GM23248 (cell line): ENCODE results near the gene NCBP3. TPM values are rescaled to one million over a fixed set of nuclear protein-coding genes. Genes with fewer than 3 reads are reported as not detected.

ENCODE experiments used
- DNase-seq: peaks from one replicate; pipeline ENCODE4 v3.0.0-alpha.2; 2015
- H2AFZ ChIP-seq: fragments of 200-600 bp; sonication (generic); 2 replicates; pipeline ENCODE4 v1.6.1; 2016; ENCODE audit warnings: antibody characterized with exemption
- H3F3A ChIP-seq: fragments of 200-600 bp; sonication (generic); 2 replicates; pipeline ENCODE4 v1.6.1; 2016; ENCODE audit warnings: mild to moderate bottlenecking, antibody characterized with exemption, mixed run types; ENCODE audit not compliant: insufficient read depth
- H3K27ac ChIP-seq: fragments of 200-600 bp; sonication (generic); 2 replicates; pipeline ENCODE4 v1.5.1; 2016; ENCODE audit warnings: mild to moderate bottlenecking
- H3K27me3 ChIP-seq: fragments of 200-600 bp; sonication (generic); replicated peaks from 2 replicates; pipeline ENCODE4 v1.6.1; 2016; ENCODE audit warnings: mild to moderate bottlenecking; ENCODE audit not compliant: insufficient read depth
- H3K36me3 ChIP-seq: fragments of 200-600 bp; sonication (generic); 2 replicates; pipeline ENCODE4 v1.6.1; 2016; ENCODE audit warnings: low read depth, mild to moderate bottlenecking
- H3K4me1 ChIP-seq: fragments of 200-600 bp; sonication (generic); 2 replicates; pipeline ENCODE4 v1.6.1; 2016; ENCODE audit warnings: mild to moderate bottlenecking; ENCODE audit not compliant: insufficient read depth
- H3K4me2 ChIP-seq: fragments of 200-600 bp; sonication (generic); one replicate; pipeline ENCODE4 v1.6.1; 2016; ENCODE audit warnings: mild to moderate bottlenecking; ENCODE audit not compliant: unreplicated experiment
- H3K4me3 ChIP-seq: fragments of 200-600 bp; sonication (generic); 2 replicates; pipeline ENCODE4 v1.5.1; 2016; ENCODE audit warnings: mild to moderate bottlenecking
- H3K79me2 ChIP-seq: fragments of 200-600 bp; sonication (generic); 2 replicates; pipeline ENCODE4 v1.6.1; 2016; ENCODE audit warnings: mild to moderate bottlenecking; ENCODE audit not compliant: insufficient read depth
- H3K9ac ChIP-seq: fragments of 200-600 bp; sonication (generic); 2 replicates; pipeline ENCODE4 v1.6.1; 2016; ENCODE audit warnings: mild to moderate bottlenecking
- H3K9me2 ChIP-seq: fragments of 200-600 bp; sonication (generic); 2 replicates; pipeline ENCODE4 v1.6.1; 2016; ENCODE audit warnings: mixed run types, mild to moderate bottlenecking, moderate library complexity; ENCODE audit not compliant: insufficient read depth
- H3K9me3 ChIP-seq: fragments of 200-600 bp; sonication (generic); one replicate; pipeline ENCODE4 v1.6.1; 2017; ENCODE audit warnings: low read depth
- H4K20me1 ChIP-seq: fragments of 200-600 bp; sonication (generic); 2 replicates; pipeline ENCODE4 v1.6.0; 2016; ENCODE audit not compliant: insufficient read depth
- EZH2 ChIP-seq: fragments of 200-600 bp; sonication (generic); IDR thresholded peaks from 2 replicates; pipeline ENCODE4 v1.6.1; 2018; ENCODE audit warnings: antibody characterized with exemption, mild to moderate bottlenecking; ENCODE audit not compliant: insufficient read depth, poor library complexity, severe bottlenecking
- EZH2phosphoT487 ChIP-seq: fragments of 200-600 bp; sonication (generic); IDR thresholded peaks from 2 replicates; pipeline ENCODE4 v1.6.1; 2018; ENCODE audit warnings: antibody characterized with exemption, moderate library complexity, mild to moderate bottlenecking, low read depth; ENCODE audit not compliant: insufficient read depth
- WGBS, 2 experiments: methylation state at CpG; one replicate each; pipeline ENCODE4 v1.1.6; 2015 to 2017; ENCODE audit warnings: low lambda C conversion rate in 2 of 2, low coverage in 1 of 2; ENCODE audit errors: missing lambda C conversion rate in 2 of 2; 5-methylcytosine and 5-hydroxymethylcytosine counted together
- in situ Hi-C: fragments of 300-500 bp; cut with MboI; formaldehyde crosslinking; loops from 2 replicates; pipeline ENCODE4 v1.15.0; 2020
- polyA plus RNA-seq: library from polyadenylated mRNA; unstranded; fragments of >200 nt; fragmentation: Nextera tagmentation; extraction: Ambion mirVana; gene quantifications from 2 replicates; pipeline ENCODE4 v1.2.1, GENCODE V29; 2016
- total RNA-seq: library from RNA; depleted of rRNA; stranded (reverse); fragments of >200 nt; shearing (Covaris generic); gene quantifications from 2 replicates; pipeline ENCODE4 v1.2.3, GENCODE V29; 2014; rRNA removed

The NCBP3 gene
- total RNA-seq, result 16.6 and 25.3 TPM in 2 replicates
- polyA plus RNA-seq, result 19.6 and 20.1 TPM in 2 replicates

DNA sequence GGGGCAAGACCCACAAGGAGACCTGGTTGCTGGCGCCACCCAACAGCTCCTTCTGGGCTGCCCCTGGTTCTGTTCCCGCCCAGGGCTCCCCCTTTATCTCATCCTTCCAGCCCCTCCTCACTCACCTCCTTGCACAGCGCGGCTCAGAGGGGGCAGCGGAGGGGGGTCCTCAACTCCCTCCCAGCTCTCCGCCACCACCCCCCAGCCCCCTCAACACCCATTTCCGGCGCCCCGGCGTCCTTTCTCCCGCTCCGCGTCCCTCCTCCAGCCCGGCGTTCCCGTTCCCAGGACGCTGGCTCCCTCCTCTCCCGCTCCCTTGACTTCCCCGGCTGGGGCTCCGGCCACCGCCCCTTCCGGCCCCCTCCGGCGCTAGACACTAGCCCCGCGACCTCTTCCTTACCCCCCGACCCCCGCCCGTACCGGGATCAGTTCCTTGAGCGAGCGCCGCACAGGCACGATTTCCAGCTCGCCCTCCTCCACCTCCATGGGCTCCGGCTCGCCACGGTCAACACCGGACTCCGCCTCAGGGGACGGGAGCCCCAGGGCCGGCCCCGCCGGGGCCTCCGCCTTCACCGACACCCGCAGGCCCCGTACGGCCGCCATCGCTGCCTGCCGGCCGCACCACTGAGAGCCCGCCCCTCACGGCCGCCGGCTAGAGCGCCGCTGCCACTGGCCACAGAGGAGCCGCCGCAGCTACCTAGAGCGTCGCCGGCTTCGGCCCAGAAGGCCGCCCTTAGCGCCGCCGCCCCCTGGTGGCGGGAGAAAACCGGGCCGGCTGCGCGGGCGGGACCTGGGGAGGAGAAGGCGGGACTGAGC lies at the start of gene NCBP3:
NCBP3 (minus strand) TSS at position 626 of the 816 bp plus-strand sequence; CDS start at position 603, 23 bp downstream.
- DNase-seq, result peak; percentile 95
- Histone ChIP-seq H3K4me1 (peaks cover 6% of the 10 kb centered on the region; the same call in 1 of the 2 replicates), H3F3A (no peaks in the 10 kb centered on the region; the same call in 1 of the 2 replicates), H3K9me3 (no peaks in the 10 kb centered on the region), H3K36me3 (peaks cover 28% of the 10 kb centered on the region; the same call in 1 of the 2 replicates), H3K9ac (peak within 1 kb of the TSS; percentile 98), H3K79me2 (peaks cover 52% of the 10 kb centered on the region), H3K9me2 (no peaks in the 10 kb centered on the region), H3K4me3 (peak within 1 kb of the TSS; percentile 99), H3K27ac (peak within 1 kb of the TSS; percentile 72), H3K27me3 (no peaks in the 10 kb centered on the region), H4K20me1 (no peaks in the 10 kb centered on the region), H2AFZ (peak within 1 kb of the TSS; percentile 97), H3K4me2 (peak within 1 kb of the TSS; percentile 84)
- WGBS, 2 experiments, result 0 to 1% methylated on average over 14 to 76 of the region's 76 CpGs
- TF ChIP-seq EZH2phosphoT487, result no peak
- no peak for TF ChIP-seq EZH2
- in situ Hi-C loops, result no loop called here

DNA sequence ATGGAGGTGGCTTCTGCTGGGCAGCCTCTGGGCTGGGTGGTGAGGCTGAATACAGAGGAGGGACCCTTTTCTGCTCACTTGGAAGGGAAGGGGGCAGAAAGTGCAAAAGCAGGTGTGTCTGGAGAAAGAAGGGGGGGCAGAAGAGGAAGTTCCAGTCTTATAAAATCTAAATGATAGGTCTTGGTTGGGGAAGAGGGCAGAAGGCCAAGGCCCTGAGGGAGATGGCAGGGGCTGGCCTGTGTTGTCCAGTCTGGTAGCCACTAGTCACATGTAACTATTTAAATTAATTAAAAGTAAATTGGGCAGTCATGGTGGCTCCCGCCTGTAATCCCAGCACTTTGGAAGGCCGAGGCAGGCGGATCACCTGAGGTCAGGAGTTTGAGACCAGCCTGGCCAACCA lies 49.3 kb upstream of the NCBP3 start:
- whole genome bisulfite sequencing, 2 experiments, result 96 to 97% methylated on average over 3 of the region's 3 CpGs
- no peaks in the 10 kb centered on the region for H3K36me3 ChIP-seq
- no peaks in the 10 kb centered on the region for H3K79me2 ChIP-seq
- no peak for TF ChIP-seq EZH2
- no peak for TF ChIP-seq EZH2phosphoT487
- H3K4me2 ChIP-seq, result no peak overlapping the region
- H3K9me3 ChIP-seq, result no peaks in the 10 kb centered on the region
- H3K9ac ChIP-seq, result no peak overlapping the region
- in situ Hi-C loops, result no loop called here
- no peaks in the 10 kb centered on the region for H4K20me1 ChIP-seq
- no peaks in the 10 kb centered on the region for H3K9me2 ChIP-seq
- peaks cover 16% of the 10 kb centered on the region for H3K4me1 ChIP-seq
- no peak overlapping the region for H3K27ac ChIP-seq
- H2AFZ ChIP-seq, result no peak overlapping the region
- no peaks in the 10 kb centered on the region for H3K27me3 ChIP-seq
- peaks cover 15% of the 10 kb centered on the region for H3F3A ChIP-seq
- no peak overlapping the region for H3K4me3 ChIP-seq
- no peak for DNase-seq

GRCh38 chr17:3894911-3895343 lies 48.9 kb upstream of the NCBP3 start:
- Histone ChIP-seq H3K4me1 (peaks cover 18% of the 10 kb centered on the region), H3K4me2 (no peak overlapping the region), H3K9ac (no peak overlapping the region), H2AFZ (no peak overlapping the region), H3K9me2 (no peaks in the 10 kb centered on the region), H3F3A (peaks cover 16% of the 10 kb centered on the region), H3K36me3 (no peaks in the 10 kb centered on the region), H3K27ac (no peak overlapping the region), H4K20me1 (no peaks in the 10 kb centered on the region), H3K9me3 (no peaks in the 10 kb centered on the region), H3K4me3 (no peak overlapping the region), H3K79me2 (no peaks in the 10 kb centered on the region), H3K27me3 (no peaks in the 10 kb centered on the region)
- DNase-seq, result peak; percentile 32
- WGBS, 2 experiments, result 49% methylated on average over 2 of the region's 2 CpGs
- in situ Hi-C loops, result no loop called here
- no peak for TF ChIP-seq EZH2phosphoT487
- TF ChIP-seq EZH2, result no peak

DNA sequence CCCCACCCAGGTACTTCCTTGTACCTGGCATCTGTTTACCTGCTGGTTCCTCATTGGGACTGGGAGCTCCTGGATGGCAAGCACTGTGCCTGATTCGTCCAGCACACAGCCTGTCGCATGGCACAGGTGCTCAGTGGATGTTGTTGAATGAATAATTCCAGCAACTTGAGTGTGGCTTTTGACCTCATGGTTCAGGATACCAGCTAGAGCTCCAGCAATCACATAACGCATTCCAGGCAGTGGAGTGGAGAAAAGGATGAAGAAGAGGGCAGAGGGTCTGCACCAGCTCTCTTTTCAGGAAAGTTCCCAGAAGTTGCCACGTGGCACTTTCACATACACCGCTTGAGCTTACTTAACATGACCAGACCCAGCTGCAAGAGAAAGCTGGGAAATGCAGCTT lies 48.1 kb upstream of the NCBP3 start:
- 81 to 91% methylated on average over 5 of the region's 5 CpGs for WGBS, 2 experiments
- H3K4me1 ChIP-seq, result peaks cover 26% of the 10 kb centered on the region
- H4K20me1 ChIP-seq, result no peaks in the 10 kb centered on the region
- TF ChIP-seq EZH2phosphoT487 (no peak), EZH2 (no peak)
- H3K27me3 ChIP-seq, result no peaks in the 10 kb centered on the region
- no peak overlapping the region for H2AFZ ChIP-seq
- H3K9ac ChIP-seq, result no peak overlapping the region
- no peak overlapping the region for H3K27ac ChIP-seq
- H3F3A ChIP-seq, result peaks cover 20% of the 10 kb centered on the region
- in situ Hi-C loops, result no loop called here
- no peak overlapping the region for H3K4me2 ChIP-seq
- H3K4me3 ChIP-seq, result no peak overlapping the region
- no peaks in the 10 kb centered on the region for H3K79me2 ChIP-seq
- H3K9me2 ChIP-seq, result no peaks in the 10 kb centered on the region
- no peak for DNase-seq
- no peaks in the 10 kb centered on the region for H3K9me3 ChIP-seq
- H3K36me3 ChIP-seq, result no peaks in the 10 kb centered on the region
